Measurements from ENCODE around the gene ZNF234. TPM values are rescaled to one million over a fixed set of nuclear protein-coding genes. Genes with fewer than 3 reads are reported as not detected.

ZNF234 gene
- 16.1 TPM for total RNA-seq
- long read RNA-seq, full-length matches to known transcripts = 8 of 16 reads
- long read RNA-seq, partial matches to known transcripts = 3 of 16 reads
- long read RNA-seq, other reads (novel, unspliced or antisense) = 5 of 16 reads

DNA sequence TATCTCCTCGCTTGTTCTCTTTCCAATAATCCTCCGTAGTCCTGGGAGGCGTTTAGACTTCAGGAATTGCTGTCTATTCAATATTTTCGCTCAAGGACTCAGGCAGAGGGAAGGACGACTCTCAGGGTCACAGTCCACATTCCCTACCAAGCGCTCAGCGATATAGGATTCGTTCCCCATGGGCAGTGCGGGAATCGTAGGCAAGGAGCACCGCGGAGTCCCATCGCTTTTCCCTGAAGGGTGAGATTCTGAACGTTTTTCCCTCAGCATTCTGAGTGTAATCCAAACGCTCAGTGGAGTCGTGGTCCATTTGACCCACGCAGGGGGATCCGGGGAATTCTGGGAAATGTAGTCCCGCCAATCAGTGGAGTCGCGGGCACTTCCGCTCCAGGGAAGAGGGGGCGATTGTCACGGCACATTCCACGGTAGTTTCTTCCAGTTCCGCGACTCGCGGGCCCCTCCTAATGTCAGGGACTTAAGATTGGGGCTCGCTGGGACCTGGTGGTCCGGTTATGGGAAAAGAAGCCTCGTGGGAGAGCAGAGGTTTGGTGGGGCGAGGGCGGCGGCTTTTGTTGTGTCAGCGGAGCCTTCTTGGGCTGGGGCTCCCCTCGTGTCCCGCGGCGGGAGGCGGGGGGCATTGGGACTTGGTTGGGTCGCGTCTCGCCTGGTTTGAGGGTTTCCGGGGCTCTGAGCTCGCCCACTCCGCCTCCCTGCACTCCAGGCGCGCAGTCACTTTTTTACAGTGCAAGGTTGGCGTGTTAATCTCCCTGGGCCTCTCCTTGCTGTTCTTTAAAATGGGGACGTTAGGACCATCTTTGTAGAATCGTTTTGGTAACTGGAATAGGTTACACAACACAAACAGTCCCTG is at the start of gene ZNF234:
Gene ZNF234, plus strand, starts transcription at position 364 of the 868 bp plus-strand sequence. CDS start 3,079 bp downstream, outside the sequence.
- TF ChIP-seq, protein P1, sequence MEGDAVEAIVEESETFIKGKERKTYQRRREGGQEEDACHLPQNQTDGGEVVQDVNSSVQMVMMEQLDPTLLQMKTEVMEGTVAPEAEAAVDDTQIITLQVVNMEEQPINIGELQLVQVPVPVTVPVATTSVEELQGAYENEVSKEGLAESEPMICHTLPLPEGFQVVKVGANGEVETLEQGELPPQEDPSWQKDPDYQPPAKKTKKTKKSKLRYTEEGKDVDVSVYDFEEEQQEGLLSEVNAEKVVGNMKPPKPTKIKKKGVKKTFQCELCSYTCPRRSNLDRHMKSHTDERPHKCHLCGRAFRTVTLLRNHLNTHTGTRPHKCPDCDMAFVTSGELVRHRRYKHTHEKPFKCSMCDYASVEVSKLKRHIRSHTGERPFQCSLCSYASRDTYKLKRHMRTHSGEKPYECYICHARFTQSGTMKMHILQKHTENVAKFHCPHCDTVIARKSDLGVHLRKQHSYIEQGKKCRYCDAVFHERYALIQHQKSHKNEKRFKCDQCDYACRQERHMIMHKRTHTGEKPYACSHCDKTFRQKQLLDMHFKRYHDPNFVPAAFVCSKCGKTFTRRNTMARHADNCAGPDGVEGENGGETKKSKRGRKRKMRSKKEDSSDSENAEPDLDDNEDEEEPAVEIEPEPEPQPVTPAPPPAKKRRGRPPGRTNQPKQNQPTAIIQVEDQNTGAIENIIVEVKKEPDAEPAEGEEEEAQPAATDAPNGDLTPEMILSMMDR (IDR thresholded peaks at IDR 0.05) = no peak
- Histone ChIP-seq H3K9me3 (no peaks in the 10 kb centered on the region), H3K27ac (peak within 1 kb of the TSS; percentile 79), H3K4me3 (peak within 1 kb of the TSS; percentile 92), H3K27me3 (ENCODE audit: low read depth) (no peaks in the 10 kb centered on the region), H3K4me1 (peaks cover 20% of the 10 kb centered on the region), H3K36me3 (peaks cover 22% of the 10 kb centered on the region)
- ATAC-seq = peak; percentile 97 to 100
- intact Hi-C loops (cut with DNase I) = no loop called here
- peak; percentile 85 for DNase-seq

DNA sequence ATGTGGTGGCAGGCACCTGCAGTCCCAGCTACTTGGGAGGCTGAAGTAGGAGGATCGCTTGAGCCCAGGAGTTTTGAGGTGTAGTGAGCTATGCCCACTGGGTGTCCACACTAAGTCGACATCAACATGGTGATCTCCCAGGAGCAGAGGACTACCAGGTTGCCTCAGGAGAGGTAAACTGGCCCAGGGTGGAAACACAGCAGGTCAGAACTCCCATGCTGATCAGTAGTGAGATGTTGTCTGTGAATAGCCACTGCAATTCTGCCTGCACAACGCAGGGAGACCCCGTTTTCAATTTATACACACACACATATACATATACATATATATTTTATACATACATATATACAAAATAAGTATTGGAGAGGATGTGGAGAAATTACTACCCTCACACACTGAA is 49.2 kb upstream of the ZNF234 start:
- ATAC-seq = no peak
- peaks cover 7% of the 10 kb centered on the region for H3K4me1 ChIP-seq
- no peaks in the 10 kb centered on the region for H3K27me3 ChIP-seq (ENCODE audit: low read depth)
- H3K27ac ChIP-seq = no peak overlapping the region
- TF ChIP-seq, protein P1 (IDR thresholded peaks at IDR 0.05) = no peak
- H3K4me3 ChIP-seq = no peak overlapping the region
- no peak for DNase-seq
- intact Hi-C loops (cut with DNase I) = no loop called here
- peaks cover 5% of the 10 kb centered on the region for H3K36me3 ChIP-seq
- no peaks in the 10 kb centered on the region for H3K9me3 ChIP-seq

DNA sequence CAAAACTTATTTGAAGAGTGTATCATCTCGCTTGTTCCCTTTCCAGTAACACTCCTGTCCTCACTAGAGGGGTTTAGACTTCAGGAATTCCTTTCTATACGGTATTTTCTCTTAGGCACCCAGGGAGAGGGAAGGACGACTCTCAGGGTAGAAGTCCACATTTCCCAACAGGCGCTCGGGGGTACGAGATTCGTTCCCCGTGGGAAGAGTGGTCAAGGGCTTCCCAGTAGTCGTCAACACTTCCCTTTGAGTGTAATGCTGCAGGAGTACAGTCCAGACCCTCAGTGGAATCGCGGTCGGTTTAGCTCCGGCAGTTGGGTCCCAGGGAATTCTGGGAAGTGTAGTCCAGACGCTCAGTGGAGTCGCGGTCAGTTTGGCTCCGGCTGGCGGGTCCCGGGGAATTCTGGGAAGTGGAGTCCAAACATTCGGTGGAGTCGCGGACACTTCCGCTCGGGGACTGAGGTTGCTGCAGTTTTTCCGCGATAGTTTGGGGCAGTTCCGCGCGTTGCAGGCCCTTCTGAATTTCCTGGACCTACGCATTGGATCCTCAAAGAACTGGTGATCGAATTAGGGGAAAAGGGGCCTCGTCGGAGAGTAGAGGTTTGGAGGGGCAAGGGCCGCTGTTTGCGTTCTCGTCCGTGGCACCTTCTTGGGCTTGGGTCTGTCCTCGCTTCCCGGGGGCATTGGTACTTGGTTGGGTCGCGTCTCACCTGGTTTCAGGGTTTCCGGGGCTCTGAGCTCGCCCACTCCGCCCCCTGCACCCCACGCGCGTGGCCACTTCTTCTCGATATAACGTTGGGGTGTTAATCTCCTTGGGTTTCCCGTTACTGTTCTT is 47.2 kb upstream of the ZNF234 start, which contains the start of gene ZNF224:
Gene ZNF224, plus strand, starts transcription at position 431 of the 835 bp plus-strand sequence. CDS start 3,513 bp downstream, outside the sequence.
- Histone ChIP-seq H3K9me3 (no peaks in the 10 kb centered on the region), H3K4me3 (peak within 1 kb of the TSS; percentile 88), H3K27ac (peak within 1 kb of the TSS; percentile 78), H3K27me3 (ENCODE audit: low read depth) (no peaks in the 10 kb centered on the region), H3K4me1 (peaks cover 7% of the 10 kb centered on the region), H3K36me3 (peaks cover 18% of the 10 kb centered on the region)
- intact Hi-C loops (cut with DNase I) = no loop called here
- peak; percentile 93 for DNase-seq
- peak; percentile 99 to 100 for ATAC-seq
- TF ChIP-seq, protein P1 (IDR thresholded peaks at IDR 0.05) = no peak

DNA sequence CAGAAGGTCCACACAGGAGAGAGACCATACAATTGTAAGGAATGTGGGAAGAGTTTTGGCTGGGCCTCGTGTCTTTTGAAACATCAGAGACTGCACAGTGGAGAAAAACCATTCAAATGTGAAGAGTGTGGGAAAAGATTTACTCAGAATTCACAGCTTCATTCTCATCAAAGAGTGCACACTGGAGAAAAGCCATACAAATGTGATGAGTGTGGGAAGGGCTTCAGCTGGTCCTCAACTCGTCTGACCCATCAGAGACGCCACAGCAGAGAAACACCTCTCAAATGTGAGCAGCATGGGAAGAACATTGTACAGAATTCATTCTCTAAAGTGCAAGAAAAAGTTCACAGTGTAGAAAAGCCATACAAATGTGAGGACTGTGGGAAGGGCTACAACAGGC is 33.6 kb upstream of the ZNF234 start:
- Histone ChIP-seq H3K27ac (no peak overlapping the region), H3K9me3 (peaks cover 87% of the 10 kb centered on the region), H3K27me3 (ENCODE audit: low read depth) (no peaks in the 10 kb centered on the region), H3K36me3 (peaks cover 28% of the 10 kb centered on the region), H3K4me1 (peaks cover 6% of the 10 kb centered on the region), H3K4me3 (no peak overlapping the region)
- TF ChIP-seq, protein P1 (IDR thresholded peaks at IDR 0.05) = no peak
- no peak for ATAC-seq
- intact Hi-C loops (cut with DNase I) = no loop called here
- no peak for DNase-seq

DNA sequence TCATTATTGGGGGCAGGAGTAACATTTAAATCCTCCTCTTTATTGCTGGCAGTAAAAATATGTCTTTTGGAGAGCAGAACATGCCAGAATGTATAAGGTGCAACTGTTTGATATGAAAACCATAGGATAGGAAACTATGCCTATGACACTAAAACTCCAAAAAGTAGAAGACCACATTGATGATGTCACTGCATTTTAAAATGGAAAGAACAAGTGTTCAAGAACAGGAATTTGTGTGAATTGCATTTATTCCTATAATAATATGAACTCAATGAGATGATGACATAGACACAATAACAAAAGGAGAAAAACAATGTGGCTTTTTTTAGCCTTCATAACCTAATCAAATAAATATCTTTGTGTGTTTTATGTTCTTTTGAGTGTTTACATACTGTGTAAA is 31.9 kb upstream of the ZNF234 start:
- H3K27ac ChIP-seq = no peak overlapping the region
- H3K36me3 ChIP-seq = peaks cover 11% of the 10 kb centered on the region
- DNase-seq (no peak), ATAC-seq (no peak)
- peaks cover 14% of the 10 kb centered on the region for H3K4me1 ChIP-seq
- H3K4me3 ChIP-seq = no peak overlapping the region
- peaks cover 72% of the 10 kb centered on the region for H3K9me3 ChIP-seq
- H3K27me3 ChIP-seq (ENCODE audit: low read depth) = no peaks in the 10 kb centered on the region
- TF ChIP-seq, protein P1 (IDR thresholded peaks at IDR 0.05) = no peak
- intact Hi-C loops (cut with DNase I) = no loop called here
